GM18505 (cell line): ENCODE data around the gene GINS2.

ENCODE experiments used
- ATAC-seq: cut with Tn5 transposase; IDR thresholded peaks from one replicate; pipeline ENCODE4 v1.9.1; 2021; ENCODE audit not compliant: unreplicated experiment
- POLR2A ChIP-seq: IDR thresholded peaks from 4 replicates; pipeline ENCODE4 v1.6.1; 2011; ENCODE audit warnings: borderline replicate concordance; ENCODE audit not compliant: insufficient read depth, insufficient read length; ENCODE audit errors: extremely low read depth

GINS2 gene

GRCh38 chr16:85638695-85639409 lies 49.9 kb downstream of the GINS2 start:
- no peak for ATAC-seq
- no peak for TF ChIP-seq POLR2A

GRCh38 chr16:85637808-85638647 lies 50.7 kb downstream of the GINS2 start:
- TF ChIP-seq POLR2A = no peak
- no peak for ATAC-seq

- ATAC-seq = no peak
- no peak for TF ChIP-seq POLR2A
Observed at GRCh38 chr16:85637061-85637807, 51.5 kb downstream of the GINS2 start.

GRCh38 chr16:85636234-85636812 lies 52.4 kb downstream of the GINS2 start:
- TF ChIP-seq POLR2A = no peak
- no peak for ATAC-seq

DNA sequence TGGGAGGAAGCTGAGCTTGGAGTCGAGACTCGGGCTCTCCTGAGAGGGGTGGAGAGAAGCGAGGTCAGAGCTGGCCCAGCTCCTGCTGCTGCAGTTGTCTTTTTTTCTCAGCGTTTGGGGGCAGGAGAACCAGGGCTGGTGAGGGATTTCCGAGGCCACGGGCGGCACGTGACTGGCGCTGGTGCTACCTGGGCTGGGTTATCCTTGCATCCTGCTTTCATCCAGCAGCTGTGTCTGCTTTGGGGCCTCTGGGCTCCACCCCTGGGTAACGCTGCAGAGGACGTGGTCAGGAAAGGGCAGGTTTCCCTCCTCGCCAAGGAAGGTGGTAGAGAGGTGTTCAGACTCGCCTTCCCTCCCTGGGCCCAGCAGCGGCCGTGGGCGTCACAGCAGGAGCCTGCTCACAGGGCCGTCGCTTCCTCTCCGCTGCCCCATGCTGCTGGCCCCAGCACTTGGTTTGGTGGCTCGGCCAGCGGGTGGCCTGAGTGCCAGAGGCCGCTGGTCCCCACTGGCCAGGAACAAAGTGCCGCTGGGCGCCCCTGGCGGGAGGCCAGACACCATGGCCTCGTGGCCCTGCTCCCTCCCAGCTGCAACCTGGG lies 53.1 kb downstream of the GINS2 start:
- TF ChIP-seq POLR2A = no peak
- no peak for ATAC-seq

- no peak for TF ChIP-seq POLR2A
- no peak for ATAC-seq
Observed at GRCh38 chr16:85634747-85635544, 53.8 kb downstream of the GINS2 start.

GRCh38 chr16:85633888-85634287 lies 54.9 kb downstream of the GINS2 start:
- TF ChIP-seq POLR2A = no peak
- no peak for ATAC-seq

DNA sequence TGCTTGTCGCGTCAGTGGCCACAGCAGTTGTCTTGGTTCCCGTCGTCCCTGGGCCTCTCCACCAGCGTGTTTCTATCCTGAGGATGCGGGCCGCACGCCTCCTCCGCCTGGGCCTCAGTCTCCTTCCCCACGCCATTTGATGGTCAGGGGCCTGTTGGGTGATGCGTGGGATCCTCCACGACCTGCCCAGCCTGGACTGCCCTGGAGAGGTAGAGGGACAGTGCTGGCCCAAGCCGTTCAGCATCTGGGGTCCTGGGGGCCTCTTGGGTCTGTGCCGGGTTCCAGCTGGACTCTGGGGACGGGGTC lies 55.4 kb downstream of the GINS2 start:
- TF ChIP-seq POLR2A = no peak
- ATAC-seq = no peak

DNA sequence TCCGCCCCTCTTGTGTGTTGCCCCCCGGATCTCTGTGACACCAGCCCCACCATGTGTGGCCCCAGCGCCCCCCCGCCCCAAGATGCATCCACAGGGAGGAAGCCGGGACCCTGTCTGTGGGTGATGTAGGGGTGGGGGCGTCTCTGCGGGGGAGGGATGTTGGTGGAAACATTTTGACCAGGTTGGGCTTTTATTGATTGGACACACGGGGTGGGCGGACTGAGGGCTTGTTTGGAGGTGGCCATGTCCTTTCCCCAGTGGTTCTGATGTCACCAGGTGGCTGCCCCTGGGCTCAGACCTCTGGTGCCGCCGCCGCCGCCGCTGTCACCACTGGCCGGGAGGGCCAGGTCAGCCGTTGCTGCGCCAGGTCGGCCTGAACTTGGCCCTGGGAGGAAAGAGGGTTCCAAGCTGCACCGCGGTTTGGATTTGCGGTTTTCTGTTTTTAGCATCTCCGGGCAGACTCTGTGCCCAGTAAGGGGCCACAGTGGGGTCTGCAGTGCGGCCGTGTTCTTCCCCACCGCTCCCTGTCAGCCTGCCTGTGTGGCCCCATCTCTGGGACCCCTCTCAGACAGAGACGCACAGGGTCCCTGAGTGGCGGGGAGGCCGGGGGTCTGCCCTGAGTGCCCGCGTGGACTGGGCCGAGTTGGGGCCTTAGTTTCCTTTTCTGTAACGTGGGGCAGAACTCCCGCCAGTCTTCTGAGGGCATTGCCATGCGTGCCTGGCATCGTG lies 55.9 kb downstream of the GINS2 start:
- no peak for ATAC-seq

GRCh38 chr16:85631802-85632393 lies 56.9 kb downstream of the GINS2 start:
- no peak for TF ChIP-seq POLR2A
- no peak for ATAC-seq

More for the DNA sequence above, 55.9 kb downstream of the GINS2 start:
- TF ChIP-seq POLR2A = no peak

DNA sequence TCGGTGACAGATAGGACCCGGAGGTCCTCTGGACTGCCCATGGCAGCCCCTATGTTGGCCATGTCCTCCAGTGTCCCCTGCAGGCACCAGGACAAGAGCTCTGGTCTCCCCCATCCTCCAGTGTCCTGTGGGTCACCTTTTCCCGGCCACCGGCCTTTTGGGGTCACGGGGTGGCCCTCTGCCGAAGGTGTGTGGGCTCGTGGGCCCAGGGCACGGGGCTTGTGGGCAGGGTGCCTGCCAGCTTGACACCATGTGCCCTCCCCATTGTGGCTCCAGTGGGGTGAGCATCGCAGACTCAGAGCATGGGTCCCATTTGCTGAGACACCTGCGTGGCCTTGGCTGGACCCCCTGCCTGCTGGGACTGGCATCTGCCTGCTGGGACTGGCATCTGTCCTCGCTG lies 57.5 kb downstream of the GINS2 start:
- no peak for ATAC-seq
- TF ChIP-seq POLR2A = no peak
